Upper lobe of right lung (tissue), 1 donor: ENCODE data around the gene AMDHD2. TPM values are rescaled to one million over a fixed set of nuclear protein-coding genes. Genes with fewer than 3 reads are reported as not detected.
"Not testable (repeated sequence)": the region's sequence is repeated elsewhere in the genome, so short reads cannot be mapped to it uniquely, and the experiment has no call there.

Experiments used
- ATAC-seq: fragments of 200-7000 bp; cut with Tn5 transposase; one replicate; pipeline ENCODE4 v1.9.1; 2020; ENCODE audit warnings: mild to moderate bottlenecking, moderate library complexity
- DNase-seq: peaks from one replicate; pipeline ENCODE4 v3.0.0-alpha.2; 2020
- H3K27ac ChIP-seq: fragments of 200-600 bp; one replicate; pipeline ENCODE4 v1.8.0; 2022
- H3K27me3 ChIP-seq: fragments of 200-600 bp; one replicate; pipeline ENCODE4 v1.8.0; 2022; ENCODE audit warnings: mild to moderate bottlenecking
- H3K36me3 ChIP-seq: fragments of 200-600 bp; one replicate; pipeline ENCODE4 v1.8.0; 2022
- H3K4me1 ChIP-seq: fragments of 200-600 bp; one replicate; pipeline ENCODE4 v1.8.0; 2022
- H3K4me3 ChIP-seq: fragments of 200-600 bp; one replicate; pipeline ENCODE4 v1.8.0; 2022; ENCODE audit warnings: mild to moderate bottlenecking
- H3K9me3 ChIP-seq: fragments of 200-600 bp; one replicate; pipeline ENCODE4 v1.8.0; 2022
- CTCF ChIP-seq: fragments of 200-600 bp; IDR thresholded peaks from one replicate; pipeline ENCODE4 v1.8.0; 2022; ENCODE audit warnings: antibody characterized with exemption
- intact Hi-C: fragments of 100-400 bp; cut with DNase I; formaldehyde crosslinking; loops from one replicate; pipeline ENCODE4 v1.11.0; 2022
- total RNA-seq: library from RNA; stranded (reverse); fragmentation: NEBNext Ultra II Directional; extraction: Animal tissue kit (Norgen Biotek cat#: 25700); gene quantifications from one replicate; pipeline ENCODE4 v1.2.1, GENCODE V29; 2021
- donor health status: DM: no; HTN: yes; CAD: no; lungs with severe emphysema.

The AMDHD2 gene
- total RNA-seq, 1 donor from 2014 or later = 61.7 TPM

DNA sequence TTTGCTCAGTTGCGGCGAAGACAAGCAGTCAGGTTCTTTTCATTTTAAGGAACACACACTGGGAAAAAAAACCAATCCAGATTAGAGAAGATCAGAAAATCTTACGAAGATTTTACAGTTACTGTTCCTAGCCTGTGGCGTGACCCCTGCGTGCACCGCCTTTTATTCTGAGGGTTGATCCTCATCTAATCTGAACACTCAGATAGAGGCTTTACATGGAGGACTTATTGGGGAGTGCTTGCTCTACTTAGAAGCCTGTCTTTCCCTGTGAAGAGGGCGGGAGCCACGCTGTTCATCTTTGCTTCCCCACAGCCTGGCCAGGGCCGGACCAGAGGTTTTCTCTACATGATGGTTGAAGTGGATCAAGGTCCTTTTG, 43.8 kb upstream of the AMDHD2 start:
- H3K4me3 ChIP-seq = peak overlapping the region; percentile 70

GRCh38 chr16:2476741-2477140, 43.4 kb upstream of the AMDHD2 start:
- no peak overlapping the region for H3K27ac ChIP-seq
- peak overlapping the region; percentile 70 for H3K4me3 ChIP-seq
- H3K36me3 ChIP-seq = no peaks in the 10 kb centered on the region
- intact Hi-C loops = no loop called here
- H3K9me3 ChIP-seq = no peaks in the 10 kb centered on the region
- no peak for TF ChIP-seq CTCF
- H3K27me3 ChIP-seq = peaks cover 14% of the 10 kb centered on the region
- peaks cover 32% of the 10 kb centered on the region for H3K4me1 ChIP-seq
- no peak for DNase-seq
- ATAC-seq = no peak

More for the DNA sequence above, 43.8 kb upstream of the AMDHD2 start:
- no peak for TF ChIP-seq CTCF
- intact Hi-C loops = no loop called here
- no peaks in the 10 kb centered on the region for H3K9me3 ChIP-seq
- no peak overlapping the region for H3K27ac ChIP-seq
- peaks cover 18% of the 10 kb centered on the region for H3K27me3 ChIP-seq
- ATAC-seq (no peak), DNase-seq (no peak)
- no peaks in the 10 kb centered on the region for H3K36me3 ChIP-seq
- H3K4me1 ChIP-seq = peaks cover 32% of the 10 kb centered on the region

DNA sequence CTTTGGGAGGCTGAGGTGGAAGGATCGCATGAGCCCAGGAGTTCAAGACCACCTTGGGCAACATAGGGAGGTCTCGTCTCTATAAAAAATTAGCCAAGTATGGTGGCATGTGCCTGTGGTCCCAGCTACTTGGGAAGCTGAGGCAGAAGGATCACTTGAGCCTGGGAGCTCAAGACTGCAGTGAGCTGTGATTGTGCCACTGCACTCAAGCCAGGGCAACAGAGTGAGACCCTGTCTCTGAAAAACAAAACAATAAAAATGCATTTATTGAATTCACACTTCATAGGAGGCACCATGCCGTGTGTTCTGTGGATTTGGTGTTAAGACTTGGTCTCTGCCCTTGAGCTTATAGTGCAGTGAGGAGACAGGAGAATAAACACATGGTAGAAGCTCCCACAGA, 42.8 kb upstream of the AMDHD2 start:
- H3K27me3 ChIP-seq = peaks cover 8% of the 10 kb centered on the region
- H3K9me3 ChIP-seq = no peaks in the 10 kb centered on the region
- H3K27ac ChIP-seq = no peak overlapping the region
- ATAC-seq = no peak
- no peak overlapping the region for H3K4me3 ChIP-seq
- intact Hi-C loops = no loop called here
- no peak for TF ChIP-seq CTCF
- H3K4me1 ChIP-seq = peaks cover 34% of the 10 kb centered on the region
- H3K36me3 ChIP-seq = no peaks in the 10 kb centered on the region
- DNase-seq = no peak

DNA sequence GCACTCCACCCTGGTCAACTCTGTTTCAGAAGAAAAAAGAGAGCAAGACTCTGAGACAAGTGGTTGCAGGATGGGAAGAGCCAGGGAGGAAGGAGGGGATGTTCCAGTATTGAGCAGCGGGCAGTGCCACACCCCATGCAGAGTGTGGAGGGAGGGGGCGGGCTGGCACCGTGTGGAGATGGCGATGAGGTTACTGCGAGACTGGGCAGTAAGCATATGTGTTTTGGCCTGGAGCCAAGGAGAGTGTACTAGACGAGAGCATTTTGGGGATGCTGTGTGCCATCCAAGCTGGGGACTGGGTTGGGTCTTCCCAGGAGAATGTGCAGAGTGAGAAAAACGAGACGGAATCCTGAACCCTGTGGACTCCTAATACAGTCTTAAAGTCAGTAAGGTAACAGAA, 41.9 kb upstream of the AMDHD2 start:
- no peak for DNase-seq
- H3K27ac ChIP-seq = no peak overlapping the region
- H3K4me1 ChIP-seq = peaks cover 42% of the 10 kb centered on the region
- H3K36me3 ChIP-seq = no peaks in the 10 kb centered on the region
- H3K9me3 ChIP-seq = no peaks in the 10 kb centered on the region
- no peak overlapping the region for H3K4me3 ChIP-seq
- no peak for TF ChIP-seq CTCF
- intact Hi-C loops = no loop called here
- ATAC-seq = no peak
- no peaks in the 10 kb centered on the region for H3K27me3 ChIP-seq

GRCh38 chr16:2479996-2480395, 40.2 kb upstream of the AMDHD2 start:
- H3K4me3 ChIP-seq, H3K27me3 ChIP-seq, intact Hi-C loops, H3K27ac ChIP-seq, ATAC-seq, H3K9me3 ChIP-seq, DNase-seq, H3K36me3 ChIP-seq: not testable (repeated sequence)
- peaks cover 52% of the 10 kb centered on the region for H3K4me1 ChIP-seq

- Histone ChIP-seq H3K4me1 (peaks cover 54% of the 10 kb centered on the region), H3K27ac (peak overlapping the region; percentile 72), H3K36me3 (no peaks in the 10 kb centered on the region), H3K27me3 (no peaks in the 10 kb centered on the region), H3K4me3 (no peak overlapping the region), H3K9me3 (no peaks in the 10 kb centered on the region)
- peak; percentile 87 for DNase-seq
- peak; percentile 83 for ATAC-seq
- intact Hi-C loops = no loop called here
- no peak for TF ChIP-seq CTCF
Observed at GRCh38 chr16:2480948-2481347, 39.2 kb upstream of the AMDHD2 start.
